Gastrocnemius medialis (tissue), 4 donors: ENCODE data around the gene ANXA9.

Experiments used
- CTCF ChIP-seq, 5 experiments: fragments of 450-650 bp in 3 of 5; fragments of 200-600 bp in 2 of 5; sonication (generic) in 2 of 5; IDR thresholded peaks in 4 of 5; conservative IDR thresholded peaks in 1 of 5; 1 replicate in 4 of 5; 2 replicates in 1 of 5; pipeline ENCODE4 v1.5.1; 2016 to 2019; ENCODE audit warnings: antibody characterized with exemption in 5 of 5, mild to moderate bottlenecking in 3 of 5, moderate library complexity in 3 of 5
- POLR2A ChIP-seq, 2 donors: fragments of 450-650 bp; IDR thresholded peaks; one replicate each; pipeline ENCODE4 v1.6.1; 2017; ENCODE audit warnings: antibody characterized with exemption in 2 of 2, mild to moderate bottlenecking in 2 of 2, moderate library complexity in 2 of 2

- TF ChIP-seq POLR2A (IDR thresholded peaks at IDR 0.05), result no peak
- no peak for TF ChIP-seq CTCF (IDR thresholded peaks at IDR 0.05 in 4 of 5, conservative IDR thresholded peaks at IDR 0.05 in 1 of 5)
Observed at GRCh38 chr1:150997126-150997872, 15.2 kb downstream of the ANXA9 start.
